Keratinocyte (primary cell): ENCODE data around the gene GTF2A1L. TPM values are rescaled to one million over a fixed set of nuclear protein-coding genes. Genes with fewer than 3 reads are reported as not detected.

ENCODE experiments used
- DNase-seq: peaks from one replicate; pipeline ENCODE4 v3.0.0-alpha.2; 2011; ENCODE audit warnings: low read depth, missing footprints, low spot score
- FAIRE-seq: peaks from 2 replicates; lab custom pipeline; 2011; peaks lifted over from hg19 to GRCh38; lab: Jason Lieb, UNC
- H2AFZ ChIP-seq: 2 replicates; pipeline ENCODE4 v1.6.0; 2012; ENCODE audit warnings: low read length, control low read depth, inconsistent platforms; ENCODE audit not compliant: control insufficient read depth
- H3K27ac ChIP-seq: 2 replicates; pipeline ENCODE4 v1.5.1; 2011; ENCODE audit warnings: low read length; ENCODE audit not compliant: control insufficient read depth, insufficient read depth
- H3K27me3 ChIP-seq: 3 replicates; pipeline ENCODE4 v1.6.0; 2011; ENCODE audit warnings: low read length; ENCODE audit not compliant: control insufficient read depth, insufficient read depth; ENCODE audit errors: extremely low read depth
- H3K36me3 ChIP-seq, 2 experiments: 2 replicates in 1 of 2; 3 replicates in 1 of 2; pipeline ENCODE4 v1.5.1; 2011; ENCODE audit warnings: low read length in 2 of 2, mild to moderate bottlenecking in 1 of 2; ENCODE audit not compliant: control insufficient read depth in 2 of 2, insufficient read depth in 2 of 2; ENCODE audit errors: extremely low read depth in 1 of 2
- H3K4me1 ChIP-seq: 3 replicates; pipeline ENCODE4 v1.5.1; 2011; ENCODE audit warnings: low read length; ENCODE audit not compliant: control insufficient read depth, insufficient read depth; ENCODE audit errors: extremely low read depth
- H3K4me2 ChIP-seq: 3 replicates; pipeline ENCODE4 v1.6.0; 2011; ENCODE audit warnings: low read depth, low read length; ENCODE audit not compliant: control insufficient read depth, insufficient read depth; ENCODE audit errors: extremely low read depth
- H3K4me3 ChIP-seq, 3 experiments: fragments of 200-600 bp in 1 of 3; sonication (generic) in 1 of 3; 2 replicates in 2 of 3; 3 replicates in 1 of 3; pipeline ENCODE4 v1.5.1; 2011 to 2016; ENCODE audit warnings: low read length in 3 of 3, mild to moderate bottlenecking in 3 of 3, control low read depth in 2 of 3, inconsistent platforms in 1 of 3, low read depth in 1 of 3, mixed read lengths in 1 of 3, mixed run types in 1 of 3, moderate library complexity in 1 of 3; ENCODE audit not compliant: control insufficient read depth in 2 of 3, insufficient read depth in 2 of 3; ENCODE audit errors: extremely low read depth in 1 of 3
- H3K79me2 ChIP-seq: 2 replicates; pipeline ENCODE4 v1.6.0; 2012; ENCODE audit warnings: low read length; ENCODE audit not compliant: control insufficient read depth, insufficient read depth
- H3K9ac ChIP-seq: 3 replicates; pipeline ENCODE4 v1.6.0; 2011; ENCODE audit warnings: low read length; ENCODE audit not compliant: control insufficient read depth, insufficient read depth; ENCODE audit errors: extremely low read depth
- H3K9me1 ChIP-seq: 3 replicates; pipeline ENCODE4 v1.6.0; 2011; ENCODE audit warnings: low read length; ENCODE audit not compliant: control insufficient read depth, insufficient read depth; ENCODE audit errors: extremely low read depth
- H3K9me3 ChIP-seq: 2 replicates; pipeline ENCODE4 v1.5.1; 2012; ENCODE audit warnings: low read depth, low read length; ENCODE audit not compliant: control insufficient read depth
- H4K20me1 ChIP-seq: 3 replicates; pipeline ENCODE4 v1.6.0; 2011; ENCODE audit warnings: low read length; ENCODE audit not compliant: control insufficient read depth, insufficient read depth; ENCODE audit errors: extremely low read depth
- EZH2 ChIP-seq: IDR thresholded peaks from one replicate; pipeline ENCODE4 v1.6.1; 2012; ENCODE audit warnings: inconsistent platforms, mild to moderate bottlenecking, low read length, moderate library complexity
- dilution Hi-C: fragments of 300-500 bp; cut with MboI; formaldehyde crosslinking; loops from one replicate; pipeline ENCODE4 v1.7.0; 2020; ENCODE audit warnings: low sequenced_read_pairs; ENCODE audit not compliant: extremely low pct_ligation_motif_present
- polyA plus RNA-seq, 5 experiments: library from polyadenylated mRNA; depleted of rRNA in 3 of 5; stranded (reverse) in 3 of 5; stranded (forward) in 1 of 5; unstranded in 1 of 5; fragments of >200 nt; gene quantifications; 1 replicate in 1 of 5; 2 replicates in 3 of 5; 3 replicates in 1 of 5; pipeline versions ENCODE4 v1.2.1 to v1.2.3, GENCODE V29; 2011 to 2012; ENCODE audit warnings: missing spikeins in 2 of 5, low read depth in 1 of 5, low replicate concordance in 1 of 5
- TF ChIP-seq, protein P1 (sequence below), 3 experiments: IDR thresholded peaks in 1 of 3; conservative IDR thresholded peaks in 1 of 3; optimal IDR thresholded peaks in 1 of 3; 2 replicates in 2 of 3; 3 replicates in 1 of 3; pipeline versions ENCODE3 to v1.5.1; 2011; ENCODE audit warnings: low read length in 3 of 3, mild to moderate bottlenecking in 3 of 3, moderate library complexity in 2 of 3, control low read depth in 1 of 3, inconsistent platforms in 1 of 3; ENCODE audit not compliant: insufficient read depth in 2 of 3; ENCODE audit errors: extremely low read depth in 1 of 3

The GTF2A1L gene
- polyA plus RNA-seq, 1 donor (not counting 4 experiments of a cell fraction or from before 2014, with no cell fraction given) = not detected

DNA sequence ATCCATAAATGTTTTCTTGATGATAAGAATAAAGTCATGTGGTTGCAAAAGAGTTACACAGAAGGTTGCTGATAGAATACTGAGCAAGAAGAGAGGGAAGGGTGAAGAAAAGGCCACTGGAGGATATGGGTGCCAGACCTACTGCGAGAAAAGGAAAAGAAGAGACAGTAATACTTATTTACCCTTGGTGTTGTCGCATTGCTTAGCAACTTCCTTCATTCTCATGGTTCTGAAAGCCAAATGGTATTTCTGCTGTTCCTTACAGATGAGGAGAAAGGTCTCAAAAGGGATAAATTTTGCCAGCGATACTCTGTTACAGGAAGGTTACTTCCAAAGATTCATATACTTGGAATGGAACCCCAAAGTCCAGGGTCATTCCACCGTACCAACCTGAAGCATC lies 75.4 kb downstream of the GTF2A1L start:
- Histone ChIP-seq H3K27me3 (no peaks in the 10 kb centered on the region), H3K4me1 (peaks cover 5% of the 10 kb centered on the region), H4K20me1 (no peaks in the 10 kb centered on the region), H3K27ac (no peak overlapping the region), H3K9ac (no peak overlapping the region), H3K4me2 (no peak overlapping the region), H3K9me1 (no peaks in the 10 kb centered on the region), H3K9me3 (no peaks in the 10 kb centered on the region), H3K4me3 (no peak overlapping the region), H2AFZ (no peak overlapping the region), H3K79me2 (no peaks in the 10 kb centered on the region), H3K36me3 (no peaks in the 10 kb centered on the region)
- FAIRE-seq = no peak
- no peak for DNase-seq
- dilution Hi-C loops = no loop called here
- no peak for TF ChIP-seq EZH2
- TF ChIP-seq, protein P1, sequence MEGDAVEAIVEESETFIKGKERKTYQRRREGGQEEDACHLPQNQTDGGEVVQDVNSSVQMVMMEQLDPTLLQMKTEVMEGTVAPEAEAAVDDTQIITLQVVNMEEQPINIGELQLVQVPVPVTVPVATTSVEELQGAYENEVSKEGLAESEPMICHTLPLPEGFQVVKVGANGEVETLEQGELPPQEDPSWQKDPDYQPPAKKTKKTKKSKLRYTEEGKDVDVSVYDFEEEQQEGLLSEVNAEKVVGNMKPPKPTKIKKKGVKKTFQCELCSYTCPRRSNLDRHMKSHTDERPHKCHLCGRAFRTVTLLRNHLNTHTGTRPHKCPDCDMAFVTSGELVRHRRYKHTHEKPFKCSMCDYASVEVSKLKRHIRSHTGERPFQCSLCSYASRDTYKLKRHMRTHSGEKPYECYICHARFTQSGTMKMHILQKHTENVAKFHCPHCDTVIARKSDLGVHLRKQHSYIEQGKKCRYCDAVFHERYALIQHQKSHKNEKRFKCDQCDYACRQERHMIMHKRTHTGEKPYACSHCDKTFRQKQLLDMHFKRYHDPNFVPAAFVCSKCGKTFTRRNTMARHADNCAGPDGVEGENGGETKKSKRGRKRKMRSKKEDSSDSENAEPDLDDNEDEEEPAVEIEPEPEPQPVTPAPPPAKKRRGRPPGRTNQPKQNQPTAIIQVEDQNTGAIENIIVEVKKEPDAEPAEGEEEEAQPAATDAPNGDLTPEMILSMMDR (optimal IDR thresholded peaks at IDR 0.05 in 1 of 3, IDR thresholded peaks at IDR 0.05 in 1 of 3, conservative IDR thresholded peaks at IDR 0.05 in 1 of 3; ENCODE audit: extremely low read depth in 1 of 3, insufficient read depth in 2 of 3, low read length in 3 of 3) = no peak

DNA sequence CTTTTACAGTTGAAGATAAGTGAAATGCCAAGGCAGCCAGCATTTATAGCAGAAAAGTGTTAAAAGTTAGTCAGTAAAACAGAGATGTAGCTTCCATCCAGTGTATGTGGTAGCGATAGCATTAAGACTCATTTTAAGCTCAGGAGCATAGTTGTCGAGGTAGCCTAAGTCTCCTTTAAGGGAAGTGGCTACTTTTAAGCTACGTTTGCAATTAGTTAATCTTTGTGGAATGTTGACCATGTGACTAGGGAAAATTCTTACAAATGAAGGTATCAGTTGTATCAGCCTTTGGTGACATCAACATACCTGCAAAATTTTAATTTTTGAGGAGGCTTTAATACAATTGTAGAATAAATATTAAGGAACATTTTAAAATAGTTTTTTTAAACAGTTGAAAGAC lies 76.0 kb downstream of the GTF2A1L start:
- H3K79me2 ChIP-seq = no peaks in the 10 kb centered on the region
- no peaks in the 10 kb centered on the region for H3K27me3 ChIP-seq
- peaks cover 5% of the 10 kb centered on the region for H3K4me1 ChIP-seq
- peak; percentile 9 for FAIRE-seq
- no peaks in the 10 kb centered on the region for H3K9me1 ChIP-seq
- DNase-seq = peak; percentile 23
- no peak overlapping the region for H3K4me3 ChIP-seq
- no peak overlapping the region for H3K9ac ChIP-seq
- H3K27ac ChIP-seq = no peak overlapping the region
- H2AFZ ChIP-seq = no peak overlapping the region
- TF ChIP-seq EZH2 = no peak
- TF ChIP-seq, protein P1 (optimal IDR thresholded peaks at IDR 0.05 in 1 of 3, IDR thresholded peaks at IDR 0.05 in 1 of 3, conservative IDR thresholded peaks at IDR 0.05 in 1 of 3; ENCODE audit: extremely low read depth in 1 of 3, insufficient read depth in 2 of 3, low read length in 3 of 3) = no peak
- H3K36me3 ChIP-seq = no peaks in the 10 kb centered on the region
- dilution Hi-C loops = no loop called here
- peak overlapping the region; percentile 10 for H3K4me2 ChIP-seq
- no peaks in the 10 kb centered on the region for H3K9me3 ChIP-seq
- no peaks in the 10 kb centered on the region for H4K20me1 ChIP-seq
